Activated B cell treated with CpG ODN at 0.5 μM for 24 hours (primary cell): ENCODE results near the gene RNF114. TPM values are rescaled to one million over a fixed set of nuclear protein-coding genes. Genes with fewer than 3 reads are reported as not detected.

Experiments
- ATAC-seq: fragments of 200-7000 bp; cut with Tn5 transposase; one replicate; pipeline ENCODE4 v1.10.0; 2021; ENCODE audit warnings: low read depth, mild to moderate bottlenecking, moderate library complexity
- CTCF ChIA-PET: fragments of 350-600 bp; sonication (Branson Sonifier 250); formaldehyde crosslinking; loops from one replicate; lab custom pipeline; 2021; ENCODE audit warnings: antibody characterized with exemption; lab: Charles Lee
- POLR2A ChIA-PET: fragments of 350-600 bp; sonication (Branson Sonifier 250); formaldehyde crosslinking; loops from one replicate; lab custom pipeline; 2021; ENCODE audit warnings: antibody characterized with exemption; lab: Charles Lee
- DNase-seq: peaks from one replicate; pipeline ENCODE4 v3.0.0; 2022
- H3K27ac Mint-ChIP-seq: one replicate; pipeline ENCODE4 v1.8.0; 2020; ENCODE audit warnings: mixed read lengths
- H3K27me3 Mint-ChIP-seq: one replicate; pipeline ENCODE4 v1.8.0; 2021; ENCODE audit warnings: mixed read lengths
- H3K36me3 Mint-ChIP-seq: one replicate; pipeline ENCODE4 v1.8.0; 2021; ENCODE audit warnings: low read depth, mixed read lengths
- H3K4me1 Mint-ChIP-seq: one replicate; pipeline ENCODE4 v1.8.0; 2021; ENCODE audit warnings: mixed read lengths
- H3K4me3 Mint-ChIP-seq: one replicate; pipeline ENCODE4 v1.8.0; 2020; ENCODE audit warnings: mild to moderate bottlenecking, mixed read lengths
- H3K9me3 Mint-ChIP-seq: one replicate; pipeline ENCODE4 v1.8.0; 2020; ENCODE audit warnings: mixed read lengths
- intact Hi-C: fragments of 100-400 bp; cut with micrococcal nuclease; formaldehyde crosslinking; loops from one replicate; pipeline ENCODE4 v1.15.1; 2024
- total RNA-seq: library from RNA; stranded (reverse); gene quantifications from 2 replicates; pipeline ENCODE4 v1.2.3, GENCODE V29; 2022
- TF ChIP-seq, protein P1 (sequence below): fragments of 200-600 bp; IDR thresholded peaks from one replicate; pipeline ENCODE4 v1.8.0; 2022; ENCODE audit warnings: antibody characterized with exemption, mild to moderate bottlenecking

Gene RNF114
- total RNA-seq, 1 donor from 2014 or later = 56.5 TPM

DNA sequence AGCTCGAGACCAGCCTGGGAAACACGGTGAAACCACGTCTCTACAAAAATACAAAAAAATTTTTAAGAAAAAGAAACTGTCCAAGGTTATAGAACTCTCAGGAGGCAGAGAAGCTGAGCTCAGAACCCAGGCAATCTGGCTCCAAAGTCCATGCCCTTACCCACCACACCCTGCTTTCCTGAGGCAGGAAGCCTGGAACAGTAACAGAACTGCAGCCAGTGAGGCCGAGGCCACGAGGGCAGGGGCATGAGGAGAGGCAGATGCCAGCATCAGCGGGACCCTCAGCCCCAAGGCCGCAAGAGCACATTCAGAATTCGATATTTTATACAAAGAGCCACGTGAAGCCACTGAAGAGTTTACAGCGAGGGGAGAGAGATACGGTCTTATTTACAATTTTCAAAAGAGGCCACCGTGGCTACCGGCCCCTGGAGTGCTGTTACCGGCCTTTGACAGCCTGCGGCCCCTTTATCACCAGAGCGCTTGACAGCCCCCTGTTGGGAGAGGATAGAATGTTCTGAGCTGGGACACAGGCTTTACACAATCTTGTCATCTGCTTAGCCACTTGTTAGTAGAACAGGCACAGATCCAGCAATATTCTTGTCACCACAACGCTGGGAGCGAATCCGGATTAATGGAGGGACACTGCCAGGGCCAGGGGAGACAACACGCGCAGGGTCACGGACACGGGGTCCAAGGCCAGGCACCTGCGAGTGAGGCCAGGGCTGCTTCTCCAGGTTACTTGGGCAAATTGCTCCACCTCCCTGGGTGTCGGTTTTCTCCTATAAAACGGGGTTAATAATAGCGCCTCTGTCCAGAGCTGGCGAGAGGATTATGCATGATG is 26.5 kb upstream of the RNF114 start:
- peaks cover 23% of the 10 kb centered on the region for H3K4me1 Mint-ChIP-seq
- CTCF ChIA-PET = no interaction called here
- no peaks in the 10 kb centered on the region for H3K9me3 Mint-ChIP-seq
- intact Hi-C loops = no loop called here
- peaks cover 53% of the 10 kb centered on the region for H3K36me3 Mint-ChIP-seq
- ATAC-seq = no peak
- no peak overlapping the region for H3K27ac Mint-ChIP-seq
- no peaks in the 10 kb centered on the region for H3K27me3 Mint-ChIP-seq
- POLR2A ChIA-PET = no interaction called here
- no peak overlapping the region for H3K4me3 Mint-ChIP-seq
- no peak for DNase-seq
- TF ChIP-seq, protein P1, sequence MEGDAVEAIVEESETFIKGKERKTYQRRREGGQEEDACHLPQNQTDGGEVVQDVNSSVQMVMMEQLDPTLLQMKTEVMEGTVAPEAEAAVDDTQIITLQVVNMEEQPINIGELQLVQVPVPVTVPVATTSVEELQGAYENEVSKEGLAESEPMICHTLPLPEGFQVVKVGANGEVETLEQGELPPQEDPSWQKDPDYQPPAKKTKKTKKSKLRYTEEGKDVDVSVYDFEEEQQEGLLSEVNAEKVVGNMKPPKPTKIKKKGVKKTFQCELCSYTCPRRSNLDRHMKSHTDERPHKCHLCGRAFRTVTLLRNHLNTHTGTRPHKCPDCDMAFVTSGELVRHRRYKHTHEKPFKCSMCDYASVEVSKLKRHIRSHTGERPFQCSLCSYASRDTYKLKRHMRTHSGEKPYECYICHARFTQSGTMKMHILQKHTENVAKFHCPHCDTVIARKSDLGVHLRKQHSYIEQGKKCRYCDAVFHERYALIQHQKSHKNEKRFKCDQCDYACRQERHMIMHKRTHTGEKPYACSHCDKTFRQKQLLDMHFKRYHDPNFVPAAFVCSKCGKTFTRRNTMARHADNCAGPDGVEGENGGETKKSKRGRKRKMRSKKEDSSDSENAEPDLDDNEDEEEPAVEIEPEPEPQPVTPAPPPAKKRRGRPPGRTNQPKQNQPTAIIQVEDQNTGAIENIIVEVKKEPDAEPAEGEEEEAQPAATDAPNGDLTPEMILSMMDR = no peak

DNA sequence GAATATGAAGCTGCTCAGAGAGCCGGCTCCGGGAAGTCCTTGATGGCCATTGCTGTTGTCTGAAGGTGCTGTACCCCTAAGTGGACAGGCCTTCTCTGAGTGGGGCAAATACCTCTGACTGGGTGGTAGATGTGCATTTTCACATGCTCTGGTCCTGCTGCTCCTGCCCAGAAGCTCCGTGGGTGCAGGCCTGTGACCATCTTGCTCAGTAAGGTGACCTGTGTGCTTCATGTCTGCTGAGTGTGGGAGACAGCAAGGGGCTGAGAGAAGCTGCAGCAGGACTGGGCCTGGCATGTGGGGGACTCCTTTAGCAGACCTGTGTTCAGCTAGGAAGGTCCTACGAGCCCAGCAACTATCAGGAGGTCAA is 25.9 kb upstream of the RNF114 start:
- Mint-ChIP-seq H3K27ac (no peak overlapping the region), H3K4me1 (peaks cover 23% of the 10 kb centered on the region), H3K36me3 (peaks cover 47% of the 10 kb centered on the region), H3K9me3 (no peaks in the 10 kb centered on the region), H3K4me3 (no peak overlapping the region), H3K27me3 (no peaks in the 10 kb centered on the region)
- ChIA-PET CTCF (no interaction called here), POLR2A (no interaction called here)
- ATAC-seq (no peak), DNase-seq (no peak)
- TF ChIP-seq, protein P1 = no peak
- intact Hi-C loops = no loop called here

DNA sequence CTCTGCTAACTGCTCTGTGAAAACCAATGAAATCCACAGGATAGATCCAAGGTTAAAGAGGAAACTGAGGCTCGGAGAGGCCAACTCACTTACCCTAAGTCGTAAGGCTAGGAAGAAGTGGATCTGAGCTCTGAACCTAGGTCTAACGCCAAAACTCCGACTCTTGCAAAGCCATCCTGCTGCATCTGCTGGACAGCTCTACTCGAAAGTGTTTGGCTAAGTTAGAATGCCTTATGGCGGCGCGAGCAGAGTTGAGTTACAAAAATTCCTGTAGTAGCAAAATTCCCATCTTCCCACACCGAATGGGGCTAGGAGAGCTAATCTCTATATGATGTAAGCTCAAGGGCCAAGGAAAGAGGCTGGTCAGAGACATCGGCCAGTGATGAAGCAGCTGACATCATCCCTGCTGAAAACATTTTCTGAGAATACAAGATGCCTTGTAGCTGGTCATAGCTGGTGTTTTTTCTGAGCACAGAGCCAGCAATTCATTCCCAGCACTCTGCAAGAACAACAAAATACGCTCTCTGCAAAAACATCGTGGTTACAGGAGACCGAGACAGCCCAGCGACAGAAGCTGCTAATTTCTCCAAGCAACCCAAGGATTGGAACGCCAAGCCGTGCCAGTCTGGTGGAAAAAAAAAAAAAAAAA is 22.7 kb upstream of the RNF114 start:
- POLR2A ChIA-PET = interaction anchor here (1.3 to 5.5 kb wide), 2 partner anchors 13 to 23 kb away, joined by 4 to 45 read pairs; partner anchors contain the start of gene RNF114
- CTCF ChIA-PET = interaction anchor here (3.2 kb wide), 1 partner anchor 158 kb away, joined by 9 read pairs; no protein-coding TSS in a partner anchor
- Mint-ChIP-seq H3K4me1 (peaks cover 34% of the 10 kb centered on the region), H3K4me3 (peak overlapping the region; percentile 36), H3K27ac (peak overlapping the region; percentile 18), H3K27me3 (no peaks in the 10 kb centered on the region), H3K9me3 (no peaks in the 10 kb centered on the region), H3K36me3 (peaks cover 24% of the 10 kb centered on the region)
- no peak for ATAC-seq
- TF ChIP-seq, protein P1 = no peak
- no peak for DNase-seq
- intact Hi-C loops = loop anchor here (2.0 kb wide), 1 partner anchor 15 kb away; no protein-coding TSS in a partner anchor

DNA sequence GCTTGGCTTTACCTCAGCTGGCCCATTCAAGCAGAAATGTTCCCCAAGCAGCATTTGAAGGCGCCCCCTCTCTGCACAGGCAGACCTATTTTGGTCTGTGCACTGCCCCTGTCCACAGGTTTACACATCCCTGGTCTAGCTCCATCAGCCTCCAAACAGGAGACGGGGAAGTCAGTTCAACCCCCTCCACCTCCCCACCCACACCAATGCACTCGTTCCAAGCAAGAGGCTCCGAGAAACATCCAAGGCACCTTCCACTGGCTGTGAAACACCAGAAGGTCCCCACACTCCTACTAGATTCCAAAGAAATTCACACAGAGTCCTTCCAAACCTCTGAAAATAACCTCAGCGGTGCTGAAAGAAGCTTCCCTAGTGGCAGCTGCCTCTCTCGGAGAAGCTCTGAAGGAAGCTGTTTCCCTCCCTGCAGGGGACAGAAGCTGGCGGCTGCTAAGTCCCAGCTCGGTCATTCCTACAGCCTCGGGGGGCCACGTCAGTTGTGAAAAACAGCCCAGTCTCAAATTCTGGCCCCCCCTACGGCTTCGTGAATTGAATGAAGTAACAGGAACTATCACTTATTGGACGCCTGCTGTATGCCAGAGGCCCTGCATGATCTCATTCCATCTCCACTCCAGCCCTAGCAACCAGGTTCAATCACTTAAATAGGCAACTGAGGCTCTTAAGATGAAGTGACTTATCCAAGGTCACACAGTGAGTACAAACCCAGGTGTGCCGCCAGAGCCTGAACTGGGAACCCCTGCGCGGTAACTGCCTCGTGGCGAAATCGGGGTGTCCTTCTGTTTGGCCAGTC is 21.7 kb upstream of the RNF114 start:
- intact Hi-C loops = loop anchor here (1.0 to 5.0 kb wide), 4 partner anchors 14 to 202 kb away; partner anchors contain the start of genes B4GALT5, RNF114 and SLC9A8
- Mint-ChIP-seq H3K4me3 (peak overlapping the region; percentile 97), H3K9me3 (no peaks in the 10 kb centered on the region), H3K36me3 (peaks cover 21% of the 10 kb centered on the region), H3K27ac (peak overlapping the region; percentile 75), H3K4me1 (peaks cover 34% of the 10 kb centered on the region), H3K27me3 (no peaks in the 10 kb centered on the region)
- DNase-seq (no peak), ATAC-seq (no peak)
- TF ChIP-seq, protein P1 = no peak
- ChIA-PET POLR2A (interaction anchor here (0.7 to 5.5 kb wide), 5 partner anchors 14 to 1044 kb away, joined by 3 to 45 read pairs (median 3); partner anchors contain the start of genes DPM1, MOCS3 and RNF114), CTCF (interaction anchor here (3.2 kb wide), 1 partner anchor 157 kb away, joined by 9 read pairs; no protein-coding TSS in a partner anchor)
